Uterus (tissue), 4 donors: ENCODE results near the gene ZC3H12D. TPM values are rescaled to one million over a fixed set of nuclear protein-coding genes. Genes with fewer than 3 reads are reported as not detected.
"Not testable (repeated sequence)": the region's sequence is repeated elsewhere in the genome, so short reads cannot be mapped to it uniquely, and the experiment has no call there.

Source experiments
- DNase-seq, 2 donors: peaks; one replicate each; pipeline ENCODE4 v3.0.0-alpha.2; 2019 to 2020
- H3K27ac ChIP-seq, 2 donors: fragments of 200-600 bp; sonication (generic); 1 replicate in 1 of 2; 2 replicates in 1 of 2; pipeline ENCODE4 v1.5.1; 2016 to 2018
- H3K27me3 ChIP-seq, 2 donors: fragments of 200-600 bp; sonication (generic); one replicate each; pipeline ENCODE4 v1.5.1; 2018 to 2019; ENCODE audit warnings: control low read depth in 1 of 2
- H3K36me3 ChIP-seq, 2 donors: fragments of 200-600 bp; sonication (generic); one replicate each; pipeline ENCODE4 v1.5.1; 2019; ENCODE audit warnings: control low read depth in 1 of 2
- H3K4me1 ChIP-seq, 2 donors: fragments of 200-600 bp; sonication (generic); one replicate each; pipeline ENCODE4 v1.5.1; 2018 to 2019; ENCODE audit warnings: control low read depth in 1 of 2
- H3K4me3 ChIP-seq, 2 donors: fragments of 200-600 bp; sonication (generic); 1 replicate in 1 of 2; 2 replicates in 1 of 2; pipeline ENCODE4 v1.5.1; 2018 to 2019; ENCODE audit warnings: mild to moderate bottlenecking in 1 of 2
- H3K9me3 ChIP-seq, 2 donors: fragments of 200-600 bp; sonication (generic); one replicate each; pipeline ENCODE4 v1.5.1; 2019; ENCODE audit warnings: control low read depth in 1 of 2
- POLR2A ChIP-seq, 2 donors: fragments of 450-650 bp; IDR thresholded peaks; one replicate each; pipeline ENCODE4 v1.6.1; 2016; ENCODE audit warnings: antibody characterized with exemption in 2 of 2, mild to moderate bottlenecking in 1 of 2, moderate library complexity in 1 of 2
- intact Hi-C: fragments of 100-400 bp; cut with DNase I; formaldehyde crosslinking; loops from one replicate; pipeline ENCODE4 v1.15.1; 2023; ENCODE audit warnings: low total_unique reads
- total RNA-seq, 4 donors: library from RNA; depleted of rRNA in 3 of 4; stranded (reverse); fragments of >200 nt in 3 of 4; gene quantifications; one replicate each; pipeline versions ENCODE4 v1.1.0 to v1.2.4, GENCODE V29; 2014 to 2023
- TF ChIP-seq, protein P1 (sequence below), 4 experiments: fragments of 200-600 bp in 2 of 4; fragments of 450-650 bp in 2 of 4; sonication (generic) in 2 of 4; IDR thresholded peaks; one replicate each; pipeline ENCODE4 v1.5.1; 2016 to 2019; ENCODE audit warnings: antibody characterized with exemption in 4 of 4, mild to moderate bottlenecking in 2 of 4, moderate library complexity in 1 of 4
- donor health status: DM: yes; HTN: yes; CAD: no.

ZC3H12D gene
- total RNA-seq, 4 donors from 2014 or later: 0.26 to 1.7 (median 0.40) TPM; not detected in 1

DNA sequence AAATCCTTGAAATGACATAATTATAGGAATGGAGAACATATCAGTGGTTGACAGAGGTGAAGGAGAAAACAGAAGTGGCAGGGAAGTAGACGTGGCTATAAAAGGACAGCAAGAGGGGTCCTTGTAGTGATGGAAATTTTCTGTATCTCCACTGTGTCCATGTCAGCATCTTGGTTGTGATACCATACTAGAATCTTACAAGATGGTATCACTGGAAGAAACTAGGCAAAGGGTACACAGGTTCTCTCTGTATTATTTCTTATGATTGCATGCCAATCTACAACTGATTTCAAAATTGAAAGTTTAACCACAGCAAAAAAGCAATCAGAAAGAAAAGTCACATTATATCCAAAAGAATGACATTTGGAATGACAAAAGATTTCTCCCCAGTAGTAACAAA, 16.4 kb upstream of the ZC3H12D start:
- H3K4me3 ChIP-seq: no peak overlapping the region
- intact Hi-C loops: no loop called here
- DNase-seq: no peak
- no peaks in the 10 kb centered on the region for H3K27me3 ChIP-seq
- H3K27ac ChIP-seq: no peak overlapping the region
- H3K4me1 ChIP-seq: no peaks in the 10 kb centered on the region
- H3K36me3 ChIP-seq: no peaks in the 10 kb centered on the region
- TF ChIP-seq, protein P1, sequence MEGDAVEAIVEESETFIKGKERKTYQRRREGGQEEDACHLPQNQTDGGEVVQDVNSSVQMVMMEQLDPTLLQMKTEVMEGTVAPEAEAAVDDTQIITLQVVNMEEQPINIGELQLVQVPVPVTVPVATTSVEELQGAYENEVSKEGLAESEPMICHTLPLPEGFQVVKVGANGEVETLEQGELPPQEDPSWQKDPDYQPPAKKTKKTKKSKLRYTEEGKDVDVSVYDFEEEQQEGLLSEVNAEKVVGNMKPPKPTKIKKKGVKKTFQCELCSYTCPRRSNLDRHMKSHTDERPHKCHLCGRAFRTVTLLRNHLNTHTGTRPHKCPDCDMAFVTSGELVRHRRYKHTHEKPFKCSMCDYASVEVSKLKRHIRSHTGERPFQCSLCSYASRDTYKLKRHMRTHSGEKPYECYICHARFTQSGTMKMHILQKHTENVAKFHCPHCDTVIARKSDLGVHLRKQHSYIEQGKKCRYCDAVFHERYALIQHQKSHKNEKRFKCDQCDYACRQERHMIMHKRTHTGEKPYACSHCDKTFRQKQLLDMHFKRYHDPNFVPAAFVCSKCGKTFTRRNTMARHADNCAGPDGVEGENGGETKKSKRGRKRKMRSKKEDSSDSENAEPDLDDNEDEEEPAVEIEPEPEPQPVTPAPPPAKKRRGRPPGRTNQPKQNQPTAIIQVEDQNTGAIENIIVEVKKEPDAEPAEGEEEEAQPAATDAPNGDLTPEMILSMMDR (IDR thresholded peaks at IDR 0.05): no peak
- no peak for TF ChIP-seq POLR2A (IDR thresholded peaks at IDR 0.05)
- H3K9me3 ChIP-seq: no peaks in the 10 kb centered on the region

DNA sequence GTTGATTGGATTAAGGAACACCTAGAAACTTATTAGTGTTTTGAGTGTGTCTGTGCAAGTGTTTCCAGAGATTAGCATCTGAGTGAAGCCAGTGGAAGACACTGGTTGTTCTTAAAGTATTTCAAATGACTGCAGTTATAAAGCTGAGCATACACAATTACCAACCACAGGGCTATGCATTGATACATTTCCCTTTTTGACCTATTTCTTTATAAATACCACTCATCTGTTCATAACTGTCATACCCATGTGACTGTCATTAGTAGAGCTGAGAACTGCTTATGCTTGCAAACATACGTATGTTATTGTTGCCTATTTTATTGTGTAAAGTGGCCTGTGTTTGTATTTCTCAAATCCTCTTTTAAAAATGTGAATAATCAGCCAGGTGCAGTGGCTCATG, 15.3 kb upstream of the ZC3H12D start:
- TF ChIP-seq, protein P1 (IDR thresholded peaks at IDR 0.05): no peak
- Histone ChIP-seq H3K9me3 (no peaks in the 10 kb centered on the region), H3K27me3 (no peaks in the 10 kb centered on the region), H3K36me3 (no peaks in the 10 kb centered on the region), H3K27ac (no peak overlapping the region), H3K4me1 (no peaks in the 10 kb centered on the region), H3K4me3 (no peak overlapping the region)
- intact Hi-C loops: no loop called here
- no peak for DNase-seq

DNA sequence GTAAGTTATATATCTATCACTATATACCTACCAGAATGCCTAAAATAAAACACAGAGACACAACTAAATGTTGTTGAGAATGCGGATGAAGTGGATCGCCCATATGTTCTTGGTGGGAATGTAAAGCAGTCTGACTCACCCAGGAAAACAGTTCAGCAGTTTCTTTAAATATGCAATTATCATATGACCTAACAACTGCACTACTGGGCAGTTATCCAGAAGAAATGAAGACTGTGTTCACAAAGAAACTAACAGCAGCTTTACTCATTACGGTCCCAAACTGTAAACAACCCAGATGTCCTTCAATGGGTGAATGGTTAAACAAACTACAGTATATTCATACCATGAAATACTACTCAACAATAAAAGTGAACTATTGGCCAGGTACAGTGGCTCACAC, 14.3 kb upstream of the ZC3H12D start:
- DNase-seq: no peak
- intact Hi-C loops: no loop called here
- H3K4me3 ChIP-seq: no peak overlapping the region
- no peak for TF ChIP-seq POLR2A (IDR thresholded peaks at IDR 0.05)
- TF ChIP-seq, protein P1 (IDR thresholded peaks at IDR 0.05): no peak
- H3K36me3 ChIP-seq: no peaks in the 10 kb centered on the region
- no peaks in the 10 kb centered on the region for H3K27me3 ChIP-seq
- H3K4me1 ChIP-seq: no peaks in the 10 kb centered on the region
- H3K27ac ChIP-seq: no peak overlapping the region
- no peaks in the 10 kb centered on the region for H3K9me3 ChIP-seq

DNA sequence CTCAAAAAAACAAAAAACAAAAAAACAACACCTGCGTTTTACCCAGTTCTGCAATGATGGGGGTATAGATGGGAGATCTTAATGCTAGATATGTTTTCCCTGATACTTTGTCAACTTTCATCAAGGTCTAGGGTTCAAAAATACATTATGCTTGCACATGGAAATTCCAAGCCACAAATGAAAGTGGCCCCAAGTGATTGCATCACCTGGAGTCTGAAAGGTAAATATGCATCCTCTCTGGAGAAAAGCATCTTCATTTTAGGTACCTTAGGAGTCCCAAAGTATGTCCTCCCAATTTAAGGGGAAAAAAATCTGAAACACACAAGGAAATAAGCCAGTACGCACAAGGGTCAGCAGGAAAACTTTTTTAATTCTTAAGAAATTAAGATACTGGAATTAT, 12.6 kb upstream of the ZC3H12D start:
- Histone ChIP-seq H3K9me3 (no peaks in the 10 kb centered on the region), H3K27me3 (no peaks in the 10 kb centered on the region), H3K36me3 (no peaks in the 10 kb centered on the region), H3K4me3 (no peak overlapping the region), H3K27ac (no peak overlapping the region), H3K4me1 (no peaks in the 10 kb centered on the region)
- intact Hi-C loops: no loop called here
- TF ChIP-seq POLR2A (IDR thresholded peaks at IDR 0.05): no peak
- TF ChIP-seq, protein P1 (IDR thresholded peaks at IDR 0.05): no peak
- DNase-seq: no peak

DNA sequence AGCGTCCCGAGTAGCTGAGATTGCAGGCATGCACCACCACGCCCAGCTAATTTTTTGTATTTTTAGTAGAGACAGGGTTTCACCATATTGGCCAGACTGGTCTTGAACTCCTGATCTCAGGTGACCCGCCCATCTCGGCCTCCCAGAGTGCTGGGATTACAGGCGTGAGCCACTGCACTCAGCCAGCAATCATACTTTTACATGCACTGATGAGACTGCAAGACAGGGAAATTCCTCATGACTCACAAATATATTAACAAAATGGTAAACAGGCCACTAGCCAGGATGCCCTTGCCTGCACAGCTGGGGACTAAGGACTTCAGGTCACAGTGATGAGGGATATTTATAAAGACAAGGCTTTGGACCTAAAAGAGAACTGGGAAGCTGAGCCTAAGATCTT, 11.8 kb upstream of the ZC3H12D start:
- H3K9me3 ChIP-seq, H3K36me3 ChIP-seq, DNase-seq, H3K27ac ChIP-seq, H3K27me3 ChIP-seq, intact Hi-C loops, H3K4me3 ChIP-seq, H3K4me1 ChIP-seq: not testable (repeated sequence)

DNA sequence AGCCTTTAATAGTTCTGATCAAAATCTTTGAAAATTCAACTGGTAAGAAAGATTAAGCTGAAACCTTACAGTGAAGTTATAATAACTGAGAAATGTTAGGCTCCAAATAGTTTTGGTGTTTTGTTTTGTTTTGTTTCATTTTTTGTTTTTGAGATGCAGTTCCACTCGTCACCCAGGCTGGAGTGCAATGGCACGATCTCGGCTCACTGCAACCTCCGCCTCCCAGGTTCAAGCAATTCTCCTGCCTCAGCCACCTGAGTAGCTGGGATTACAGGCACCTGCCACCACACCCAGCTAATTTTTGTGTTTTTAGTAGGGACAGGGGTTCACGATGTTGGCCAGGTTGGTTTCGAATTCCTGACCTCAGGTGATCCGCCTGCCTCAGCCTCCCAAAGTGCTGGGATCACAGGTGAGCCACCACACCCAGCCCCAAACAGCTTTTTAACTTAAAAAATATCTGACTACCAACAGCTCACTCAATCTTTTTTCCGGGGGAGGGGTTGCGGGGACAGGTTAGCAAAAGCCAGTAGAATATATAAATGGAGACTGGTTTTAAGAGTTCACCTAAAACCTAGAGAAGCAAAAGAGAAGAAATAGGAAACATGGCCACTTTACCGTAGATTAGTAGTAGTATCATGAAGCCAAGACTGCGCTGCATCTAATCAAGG, 10.7 kb upstream of the ZC3H12D start:
- H3K4me3 ChIP-seq, DNase-seq, H3K27ac ChIP-seq, H3K9me3 ChIP-seq, intact Hi-C loops, H3K36me3 ChIP-seq, H3K27me3 ChIP-seq, H3K4me1 ChIP-seq: not testable (repeated sequence)

DNA sequence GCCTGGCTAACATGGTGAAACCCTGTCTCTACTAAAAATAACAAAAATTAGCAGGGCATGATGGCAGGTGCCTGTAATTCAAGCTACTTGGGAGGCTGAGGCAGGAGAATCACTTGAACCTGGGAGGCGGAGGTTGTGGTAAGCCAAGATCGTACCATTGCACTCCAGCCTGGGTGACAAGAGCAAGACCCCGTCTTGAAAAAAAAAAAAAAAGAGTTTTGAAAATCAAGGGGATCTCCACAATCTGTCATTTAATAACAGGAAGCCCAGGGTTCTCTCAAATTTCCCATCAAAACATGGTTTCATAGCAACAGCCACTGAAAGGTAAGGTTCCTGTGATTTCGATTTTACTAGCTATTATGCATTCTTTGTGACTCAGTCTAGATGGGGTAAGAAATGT, 10.0 kb upstream of the ZC3H12D start:
- H3K27ac ChIP-seq, H3K9me3 ChIP-seq, H3K36me3 ChIP-seq, intact Hi-C loops, H3K4me1 ChIP-seq, H3K27me3 ChIP-seq, H3K4me3 ChIP-seq, DNase-seq: not testable (repeated sequence)
